ENCODE data around the gene RRBP1. TPM values are rescaled to one million over a fixed set of nuclear protein-coding genes. Genes with fewer than 3 reads are reported as not detected.

RRBP1 gene
- total RNA-seq, 1 donor from 2014 or later = 86.8 TPM

- DNase-seq (ENCODE audit: low read depth) = peak; percentile 53
Observed at GRCh38 chr20:17584689-17585088, 97.4 kb downstream of the RRBP1 start.

- no peak for DNase-seq (ENCODE audit: low read depth)
Observed at GRCh38 chr20:17583126-17583525, 98.9 kb downstream of the RRBP1 start.

- no peak for DNase-seq (ENCODE audit: low read depth)
Observed at GRCh38 chr20:17580895-17581294, 101.1 kb downstream of the RRBP1 start.

GRCh38 chr20:17579369-17580039 lies 102.5 kb downstream of the RRBP1 start:
- no peak for DNase-seq (ENCODE audit: low read depth)

GRCh38 chr20:17576215-17576614 lies 105.8 kb downstream of the RRBP1 start:
- DNase-seq (ENCODE audit: low read depth) = no peak

- no peak for DNase-seq (ENCODE audit: low read depth)
Observed at GRCh38 chr20:17573463-17573862, 108.6 kb downstream of the RRBP1 start.

- DNase-seq (ENCODE audit: low read depth) = no peak
Observed at GRCh38 chr20:17572034-17572638, 109.9 kb downstream of the RRBP1 start.

GRCh38 chr20:17571153-17571527 lies 110.9 kb downstream of the RRBP1 start:
- DNase-seq (ENCODE audit: low read depth) = peak; percentile 29

GRCh38 chr20:17570347-17571152 lies 111.5 kb downstream of the RRBP1 start:
- peak; percentile 61 for DNase-seq (ENCODE audit: low read depth)

- DNase-seq (ENCODE audit: low read depth) = peak; percentile 96
Observed at GRCh38 chr20:17569616-17570346, 112.3 kb downstream of the RRBP1 start, which contains the start of gene DSTN. TSS of gene DSTN (plus strand) at chr20:17570075. CDS start at chr20:17570209, 134 bp downstream.

GRCh38 chr20:17568972-17569521 lies 113.0 kb downstream of the RRBP1 start:
- DNase-seq (ENCODE audit: low read depth) = peak; percentile 97

- no peak for DNase-seq (ENCODE audit: low read depth)
Observed at GRCh38 chr20:17568045-17568788, 113.8 kb downstream of the RRBP1 start.

- DNase-seq (ENCODE audit: low read depth) = no peak
Observed at GRCh38 chr20:17566345-17566744, 115.7 kb downstream of the RRBP1 start.

GRCh38 chr20:17565169-17565845 lies 116.7 kb downstream of the RRBP1 start:
- DNase-seq (ENCODE audit: low read depth) = no peak

Other genes with a start within 250 kb of the RRBP1 start
- gene BFSP1, start 150.9 kb downstream of the RRBP1 start, total RNA-seq = 7.6 and 8.3 TPM in 2 replicates
- gene DSTN, start 112.2 kb downstream of the RRBP1 start, total RNA-seq = 361 and 482 TPM in 2 replicates
- gene BANF2, start 17.7 kb upstream of the RRBP1 start, total RNA-seq = not detected in 2 replicates